Measurements from ENCODE around the gene PHF23.

PHF23 gene

GRCh38 chr17:7208754-7209460, 30.4 kb downstream of the PHF23 start:
- peak overlapping the region; percentile 92 for H4K8ac ChIP-seq (ENCODE audit: low read depth, low read length)
- H3K9me3 ChIP-seq (replicated peaks in 1 of 2; ENCODE audit: control insufficient read depth in 2 of 2, insufficient read depth in 1 of 2, low read depth in 1 of 2, low read length in 2 of 2) = peaks cover 0 to 2% of the 10 kb centered on the region in 2 donors
- peak overlapping the region; percentile 65 for H3K18ac ChIP-seq (ENCODE audit: low read length)
- H3K4me3 ChIP-seq (ENCODE audit: low read length in 2 of 2) = peak overlapping the region in 1 of 2 donors; percentile 26
- H2AK5ac ChIP-seq (ENCODE audit: low read depth, low read length) = peak overlapping the region; percentile 77
- H3K4me2 ChIP-seq (ENCODE audit: insufficient read depth, low read length, poor library complexity, severe bottlenecking) = peak overlapping the region; percentile 37
- H2BK5ac ChIP-seq (ENCODE audit: low read length) = no peak overlapping the region
- no peak for DNase-seq (ENCODE audit: low spot score)
- H3K36me3 ChIP-seq (replicated peaks in 1 of 2; ENCODE audit: control insufficient read depth in 2 of 2, insufficient read depth in 2 of 2, low read length in 2 of 2) = peaks cover 0 to 4% of the 10 kb centered on the region in 2 donors
- H2BK120ac ChIP-seq (ENCODE audit: low read depth, low read length) = no peak overlapping the region
- peaks cover 8% of the 10 kb centered on the region for H3K79me1 ChIP-seq (ENCODE audit: low read depth, low read length)
- H4K91ac ChIP-seq (ENCODE audit: low read depth, low read length, poor library complexity) = no peak overlapping the region
- H2AFZ ChIP-seq (ENCODE audit: low read length) = no peak overlapping the region
- peak overlapping the region; percentile 64 for H3K9ac ChIP-seq (ENCODE audit: low read depth, low read length, poor library complexity)
- peak overlapping the region; percentile 8 for H2BK15ac ChIP-seq (ENCODE audit: low read length)
- peak overlapping the region; percentile 69 for H3K4ac ChIP-seq (ENCODE audit: low read length)
- H3K4me1 ChIP-seq (ENCODE audit: control insufficient read depth in 2 of 2, insufficient read depth in 1 of 2, low read depth in 1 of 2, low read length in 2 of 2) = peaks cover 50 to 52% of the 10 kb centered on the region in 2 donors
- no CpG with 5 or more reads among the region's 9 CpGs for WGBS, 2 donors (ENCODE audit: extremely low coverage in 2 of 2, insufficient read length in 2 of 2, insufficient replicate concordance in 1 of 2)
- H3K14ac ChIP-seq (ENCODE audit: low read length) = no peak overlapping the region
- peak overlapping the region; percentile 44 for H3K27ac ChIP-seq (replicated peaks; ENCODE audit: low read length)
- no peak overlapping the region for H3K23ac ChIP-seq (ENCODE audit: low read depth, low read length, poor library complexity)
- H3K27me3 ChIP-seq (ENCODE audit: control insufficient read depth in 3 of 3, insufficient read depth in 3 of 3, low read depth in 1 of 3, low read length in 3 of 3) = no peaks in the 10 kb centered on the region
- peak overlapping the region; percentile 95 for H2BK12ac ChIP-seq (ENCODE audit: low read length)

- H3K9me3 ChIP-seq (replicated peaks in 1 of 2; ENCODE audit: control insufficient read depth in 2 of 2, insufficient read depth in 1 of 2, low read depth in 1 of 2, low read length in 2 of 2) = peaks cover 0 to 2% of the 10 kb centered on the region in 2 donors
- H4K91ac ChIP-seq (ENCODE audit: low read depth, low read length, poor library complexity) = no peak overlapping the region
- peak overlapping the region; percentile 70 for H3K18ac ChIP-seq (ENCODE audit: low read length)
- peak overlapping the region; percentile 44 for H3K27ac ChIP-seq (replicated peaks; ENCODE audit: low read length)
- peaks cover 7 to 12% of the 10 kb centered on the region in 2 donors for H3K36me3 ChIP-seq (replicated peaks in 1 of 2; ENCODE audit: control insufficient read depth in 2 of 2, insufficient read depth in 2 of 2, low read length in 2 of 2)
- no peak overlapping the region for H4K8ac ChIP-seq (ENCODE audit: low read depth, low read length)
- H2AFZ ChIP-seq (ENCODE audit: low read length) = no peak overlapping the region
- H2BK12ac ChIP-seq (ENCODE audit: low read length) = peak overlapping the region; percentile 95
- H3K4me1 ChIP-seq (ENCODE audit: control insufficient read depth in 2 of 2, insufficient read depth in 1 of 2, low read depth in 1 of 2, low read length in 2 of 2) = peaks cover 45 to 48% of the 10 kb centered on the region in 2 donors
- H2AK5ac ChIP-seq (ENCODE audit: low read depth, low read length) = peak overlapping the region; percentile 66
- no peak for DNase-seq (ENCODE audit: low spot score)
- H2BK5ac ChIP-seq (ENCODE audit: low read length) = no peak overlapping the region
- H3K23ac ChIP-seq (ENCODE audit: low read depth, low read length, poor library complexity) = no peak overlapping the region
- H3K4me3 ChIP-seq (ENCODE audit: low read length in 2 of 2) = no peak overlapping the region
- no peak overlapping the region for H3K14ac ChIP-seq (ENCODE audit: low read length)
- no peak overlapping the region for H2BK120ac ChIP-seq (ENCODE audit: low read depth, low read length)
- WGBS, 2 donors (ENCODE audit: extremely low coverage in 2 of 2, insufficient read length in 2 of 2, insufficient replicate concordance in 1 of 2) = no CpG with 5 or more reads among the region's 21 CpGs
- peak overlapping the region; percentile 51 for H3K9ac ChIP-seq (ENCODE audit: low read depth, low read length, poor library complexity)
- peak overlapping the region; percentile 37 for H3K4me2 ChIP-seq (ENCODE audit: insufficient read depth, low read length, poor library complexity, severe bottlenecking)
- no peaks in the 10 kb centered on the region for H3K27me3 ChIP-seq (ENCODE audit: control insufficient read depth in 3 of 3, insufficient read depth in 3 of 3, low read depth in 1 of 3, low read length in 3 of 3)
- peaks cover 8% of the 10 kb centered on the region for H3K79me1 ChIP-seq (ENCODE audit: low read depth, low read length)
- H2BK15ac ChIP-seq (ENCODE audit: low read length) = peak overlapping the region; percentile 8
- H3K4ac ChIP-seq (ENCODE audit: low read length) = peak overlapping the region; percentile 69
Measured at GRCh38 chr17:7208027-7208571, 31.2 kb downstream of the PHF23 start.

GRCh38 chr17:7207120-7208001, 31.9 kb downstream of the PHF23 start:
- no peaks in the 10 kb centered on the region for H3K27me3 ChIP-seq (ENCODE audit: control insufficient read depth in 3 of 3, insufficient read depth in 3 of 3, low read depth in 1 of 3, low read length in 3 of 3)
- H2BK15ac ChIP-seq (ENCODE audit: low read length) = peak overlapping the region; percentile 59
- H3K9me3 ChIP-seq (replicated peaks in 1 of 2; ENCODE audit: control insufficient read depth in 2 of 2, insufficient read depth in 1 of 2, low read depth in 1 of 2, low read length in 2 of 2) = peaks cover 0 to 3% of the 10 kb centered on the region in 2 donors
- no peak for DNase-seq (ENCODE audit: low spot score)
- peaks cover 14 to 20% of the 10 kb centered on the region in 2 donors for H3K36me3 ChIP-seq (replicated peaks in 1 of 2; ENCODE audit: control insufficient read depth in 2 of 2, insufficient read depth in 2 of 2, low read length in 2 of 2)
- H2AFZ ChIP-seq (ENCODE audit: low read length) = no peak overlapping the region
- peak overlapping the region; percentile 67 for H2AK5ac ChIP-seq (ENCODE audit: low read depth, low read length)
- H3K18ac ChIP-seq (ENCODE audit: low read length) = peak overlapping the region; percentile 88
- peak overlapping the region; percentile 37 for H3K4me2 ChIP-seq (ENCODE audit: insufficient read depth, low read length, poor library complexity, severe bottlenecking)
- peak overlapping the region; percentile 52 for H3K27ac ChIP-seq (replicated peaks; ENCODE audit: low read length)
- peaks cover 45 to 48% of the 10 kb centered on the region in 2 donors for H3K4me1 ChIP-seq (ENCODE audit: control insufficient read depth in 2 of 2, insufficient read depth in 1 of 2, low read depth in 1 of 2, low read length in 2 of 2)
- H3K14ac ChIP-seq (ENCODE audit: low read length) = peak overlapping the region; percentile 79
- peak overlapping the region; percentile 95 for H2BK12ac ChIP-seq (ENCODE audit: low read length)
- H3K4ac ChIP-seq (ENCODE audit: low read length) = peak overlapping the region; percentile 71
- WGBS, 2 donors (ENCODE audit: extremely low coverage in 2 of 2, insufficient read length in 2 of 2, insufficient replicate concordance in 1 of 2) = no CpG with 5 or more reads among the region's 24 CpGs
- peaks cover 8% of the 10 kb centered on the region for H3K79me1 ChIP-seq (ENCODE audit: low read depth, low read length)
- H2BK120ac ChIP-seq (ENCODE audit: low read depth, low read length) = no peak overlapping the region
- H3K9ac ChIP-seq (ENCODE audit: low read depth, low read length, poor library complexity) = peak overlapping the region; percentile 80
- no peak overlapping the region for H2BK5ac ChIP-seq (ENCODE audit: low read length)
- peak overlapping the region; percentile 79 for H4K91ac ChIP-seq (ENCODE audit: low read depth, low read length, poor library complexity)
- peak overlapping the region; percentile 96 for H3K23ac ChIP-seq (ENCODE audit: low read depth, low read length, poor library complexity)
- H3K4me3 ChIP-seq (ENCODE audit: low read length in 2 of 2) = peak overlapping the region in 1 of 2 donors; percentile 66
- H4K8ac ChIP-seq (ENCODE audit: low read depth, low read length) = no peak overlapping the region

Measured in neuronal stem cell (in vitro differentiated cells).